Measurements from ENCODE around the gene F2RL3.

GRCh38 chr19:16940626-16941025 lies 51.8 kb downstream of the F2RL3 start:
- no peak for TF ChIP-seq POLR2A (IDR thresholded peaks at IDR 0.05; ENCODE audit: extremely low read depth, insufficient read length)
- no peak for TF ChIP-seq CTCF (IDR thresholded peaks at IDR 0.05; ENCODE audit: low read depth, low read length)
- no peak for TF ChIP-seq MYC (IDR thresholded peaks at IDR 0.05; ENCODE audit: low read depth, low read length)
- TF ChIP-seq, protein P1, sequence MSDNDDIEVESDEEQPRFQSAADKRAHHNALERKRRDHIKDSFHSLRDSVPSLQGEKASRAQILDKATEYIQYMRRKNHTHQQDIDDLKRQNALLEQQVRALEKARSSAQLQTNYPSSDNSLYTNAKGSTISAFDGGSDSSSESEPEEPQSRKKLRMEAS (IDR thresholded peaks at IDR 0.05; ENCODE audit: low read depth, low read length): no peak
